HG02798 (cell line): ENCODE results near the gene PRSS22.

ENCODE experiments used
- ATAC-seq: cut with Tn5 transposase; IDR thresholded peaks from one replicate; pipeline ENCODE4 v1.9.1; 2021; ENCODE audit warnings: mild to moderate bottlenecking; ENCODE audit not compliant: unreplicated experiment, poor library complexity

PRSS22 gene

GRCh38 chr16:2831203-2831602 lies 26.8 kb downstream of the PRSS22 start:
- ATAC-seq, result no peak

- ATAC-seq, result no peak
Observed at GRCh38 chr16:2830355-2830695, 27.6 kb downstream of the PRSS22 start.

DNA sequence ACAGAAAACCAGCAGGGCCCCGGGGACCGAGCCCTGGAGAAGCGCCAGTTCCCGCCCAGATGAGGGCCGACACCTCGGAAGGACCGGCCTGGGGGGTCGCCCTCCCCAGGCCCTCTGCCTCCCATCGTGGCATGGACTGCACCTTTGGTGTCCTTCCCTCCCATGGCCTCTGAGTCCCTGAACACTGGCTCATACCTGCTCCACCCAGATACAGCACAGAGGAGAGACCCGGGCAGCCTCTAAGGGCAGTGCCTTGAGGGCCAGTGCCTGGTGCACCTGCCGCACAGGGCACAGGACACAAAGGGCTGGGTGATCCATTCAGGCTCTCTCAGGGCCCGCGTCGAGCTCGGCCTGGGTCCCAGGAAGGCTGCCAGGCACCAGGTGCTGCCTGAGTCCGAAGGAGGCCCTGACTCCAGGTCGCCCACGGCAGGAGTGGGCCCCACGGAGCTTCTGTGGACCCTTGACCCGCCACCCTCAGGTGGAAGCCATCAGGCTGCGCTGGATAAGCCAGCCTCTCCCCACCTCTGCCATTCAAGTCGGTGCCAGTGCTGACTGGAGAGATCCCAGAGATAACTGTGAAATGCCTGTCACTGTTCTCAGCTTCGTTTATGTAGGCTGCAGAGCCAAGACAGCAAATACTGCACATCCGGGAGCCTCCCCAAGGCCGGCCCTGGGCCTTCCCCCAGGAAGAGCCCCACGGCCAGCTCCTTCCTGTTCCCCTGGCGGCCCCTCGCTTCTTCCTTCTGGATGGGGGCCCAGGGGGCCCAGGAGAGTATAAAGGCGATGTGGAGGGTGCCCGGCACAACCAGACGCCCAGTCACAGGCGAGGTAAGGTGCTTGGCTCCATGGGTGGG lies 28.2 kb downstream of the PRSS22 start, which contains the start of gene ZG16B:
Gene ZG16B, plus strand, starts transcription at position 803 of the 854 bp plus-strand sequence. CDS start 139 bp downstream, outside the sequence.
- ATAC-seq, result no peak

- ATAC-seq, result no peak
Observed at GRCh38 chr16:2828876-2829430, 29.0 kb downstream of the PRSS22 start.

DNA sequence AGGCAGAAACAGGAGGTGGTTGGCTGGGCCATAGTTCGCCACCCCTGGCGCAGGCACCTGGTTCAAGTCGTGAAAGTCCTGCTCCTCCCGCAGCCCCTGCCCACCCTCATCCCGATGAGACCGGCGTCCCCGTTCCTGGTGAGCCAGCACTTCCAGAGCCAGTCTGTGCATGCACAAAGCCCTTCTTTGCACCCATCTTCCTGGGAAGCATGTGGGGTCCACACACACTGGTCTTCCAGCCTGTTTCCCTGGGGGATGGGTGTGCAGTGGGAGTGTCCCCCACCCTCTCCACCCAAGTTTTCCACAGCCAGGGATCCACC lies 29.5 kb downstream of the PRSS22 start:
- no peak for ATAC-seq

DNA sequence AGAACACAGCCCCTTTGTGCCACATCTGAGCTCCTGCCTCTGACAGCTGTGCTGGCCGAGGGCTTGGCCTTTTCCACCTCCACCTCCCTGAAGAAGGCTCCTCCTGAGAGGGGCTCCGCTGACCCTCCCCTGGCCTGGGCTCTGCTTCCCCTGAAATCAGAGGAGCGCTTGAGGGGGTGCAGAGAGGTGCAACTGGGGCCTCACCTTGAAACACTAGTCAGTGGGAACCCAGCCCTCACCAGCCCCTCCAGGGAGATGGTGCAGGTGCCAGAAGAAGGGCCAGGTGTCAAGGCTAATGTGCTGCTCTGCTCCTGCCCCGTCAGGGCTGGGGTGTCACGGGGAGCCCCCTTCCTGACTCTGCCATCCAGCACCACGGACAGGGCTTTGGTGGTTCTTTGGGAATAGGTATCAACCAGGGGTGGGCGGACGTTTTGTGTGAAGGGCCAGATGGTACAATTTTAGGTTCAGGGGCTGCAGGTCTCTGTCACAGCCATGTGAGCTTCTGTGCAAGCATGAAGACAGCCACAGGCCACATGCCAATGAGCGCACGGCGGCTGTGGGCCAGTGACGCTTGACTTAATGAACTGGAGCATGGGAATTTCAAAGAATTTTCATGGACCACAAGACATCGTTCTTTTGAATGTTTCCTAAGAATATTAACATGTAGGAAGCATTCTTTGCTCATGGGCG lies 30.0 kb downstream of the PRSS22 start:
- ATAC-seq, result no peak

DNA sequence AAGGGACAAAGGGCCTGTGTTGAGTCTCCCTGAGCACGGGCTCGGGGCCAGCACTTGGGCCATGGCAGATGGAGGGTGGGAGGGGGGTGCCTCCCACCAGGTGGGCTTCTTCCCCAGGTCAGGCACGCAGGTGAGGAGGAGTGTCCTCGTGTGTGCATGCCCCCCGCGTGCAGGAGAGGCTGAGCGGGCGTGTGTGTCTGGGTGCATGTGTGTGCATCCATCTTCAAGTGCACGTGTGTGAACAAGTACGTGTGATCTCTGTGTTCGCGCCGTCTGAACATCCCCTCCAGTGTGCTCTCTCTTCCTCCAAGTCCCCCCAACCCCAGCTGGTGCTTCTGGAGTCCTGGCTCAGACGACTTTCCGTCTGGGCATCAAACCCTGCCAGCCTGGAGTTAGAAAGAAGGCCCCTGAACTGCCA lies 30.6 kb downstream of the PRSS22 start:
- ATAC-seq, result no peak

GRCh38 chr16:2826591-2827373 lies 31.2 kb downstream of the PRSS22 start:
- ATAC-seq, result no peak

DNA sequence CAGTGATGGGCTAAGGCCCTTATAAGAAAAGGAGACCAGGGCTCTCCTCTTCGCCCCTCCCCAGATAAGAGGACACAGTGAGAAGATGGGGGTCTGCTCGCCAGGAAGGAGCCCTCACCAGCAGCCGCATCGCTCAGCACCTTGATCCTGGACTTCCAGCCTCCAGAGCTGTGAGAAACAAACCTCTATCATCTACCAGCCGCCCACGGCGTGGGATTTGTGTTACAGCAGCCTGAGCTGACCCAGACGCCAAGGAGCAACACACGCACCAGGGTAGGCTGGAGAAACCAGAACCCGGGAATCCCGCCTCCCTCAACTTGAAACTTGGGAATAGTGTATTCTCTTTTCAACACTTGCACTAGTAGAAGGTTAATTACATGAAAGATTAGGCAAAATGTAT lies 32.1 kb downstream of the PRSS22 start:
- ATAC-seq, result no peak

GRCh38 chr16:2825049-2825742 lies 32.8 kb downstream of the PRSS22 start:
- no peak for ATAC-seq

GRCh38 chr16:2824626-2825025 lies 33.3 kb downstream of the PRSS22 start:
- no peak for ATAC-seq

DNA sequence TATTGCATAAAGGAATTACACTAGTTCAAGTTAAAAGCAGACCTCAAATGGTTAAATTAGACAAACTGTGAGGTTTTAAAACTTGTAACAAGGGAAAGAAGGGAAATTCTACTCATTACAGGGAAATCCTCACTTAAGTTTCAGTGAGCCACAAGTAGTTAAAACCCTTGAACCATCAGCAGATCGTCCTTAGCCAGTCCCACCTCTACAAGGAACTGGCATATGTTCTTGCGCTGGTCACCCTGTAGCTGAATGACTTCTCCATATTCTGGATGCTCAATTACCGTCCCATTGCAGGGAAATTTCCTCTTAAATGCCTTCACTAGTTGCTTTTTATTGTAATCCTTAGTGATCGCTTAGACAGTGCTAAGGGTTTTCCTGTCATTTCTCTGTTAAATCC lies 35.5 kb downstream of the PRSS22 start:
- no peak for ATAC-seq

DNA sequence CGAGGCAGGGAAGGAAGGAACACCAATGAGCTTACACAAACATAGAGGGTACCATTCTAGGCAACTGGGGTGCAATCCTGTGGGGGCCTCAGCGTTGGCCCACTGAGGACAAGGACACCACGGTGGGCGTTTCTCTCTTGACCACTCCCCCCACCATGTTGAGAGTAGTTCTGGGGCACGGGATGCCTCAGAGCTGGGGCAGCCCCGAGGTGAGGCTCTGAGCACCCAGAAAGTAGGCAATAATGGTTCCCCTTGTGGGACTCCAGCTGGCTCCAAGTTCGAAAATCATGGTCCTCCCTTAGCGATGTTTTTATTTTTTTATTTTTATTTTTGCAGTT lies 35.8 kb downstream of the PRSS22 start:
- ATAC-seq, result no peak

- no peak for ATAC-seq
Observed at GRCh38 chr16:2821487-2822157, 36.3 kb downstream of the PRSS22 start.

DNA sequence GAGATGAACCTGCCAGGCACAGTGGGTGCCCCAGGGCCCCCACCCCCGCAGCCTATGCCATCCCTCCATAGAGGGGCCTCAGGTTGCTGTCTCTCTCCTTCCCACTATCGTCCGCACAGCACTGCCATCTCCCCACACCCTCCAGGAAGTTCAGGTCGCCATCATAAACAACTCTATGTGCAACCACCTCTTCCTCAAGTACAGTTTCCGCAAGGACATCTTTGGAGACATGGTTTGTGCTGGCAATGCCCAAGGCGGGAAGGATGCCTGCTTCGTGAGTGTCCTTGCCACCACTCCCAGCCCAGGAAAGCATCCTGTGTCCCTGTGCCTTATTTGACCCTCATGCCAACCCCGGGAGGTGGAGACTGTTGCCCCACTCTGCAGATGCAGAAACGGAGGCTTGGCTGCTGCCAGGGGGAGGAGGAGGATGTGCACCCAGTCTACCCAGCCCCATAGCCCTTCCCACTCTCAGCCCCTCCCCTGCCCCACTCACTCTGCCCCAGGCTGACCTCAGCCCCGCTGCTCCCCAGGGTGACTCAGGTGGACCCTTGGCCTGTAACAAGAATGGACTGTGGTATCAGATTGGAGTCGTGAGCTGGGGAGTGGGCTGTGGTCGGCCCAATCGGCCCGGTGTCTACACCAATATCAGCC lies 37.0 kb downstream of the PRSS22 start:
- no peak for ATAC-seq

DNA sequence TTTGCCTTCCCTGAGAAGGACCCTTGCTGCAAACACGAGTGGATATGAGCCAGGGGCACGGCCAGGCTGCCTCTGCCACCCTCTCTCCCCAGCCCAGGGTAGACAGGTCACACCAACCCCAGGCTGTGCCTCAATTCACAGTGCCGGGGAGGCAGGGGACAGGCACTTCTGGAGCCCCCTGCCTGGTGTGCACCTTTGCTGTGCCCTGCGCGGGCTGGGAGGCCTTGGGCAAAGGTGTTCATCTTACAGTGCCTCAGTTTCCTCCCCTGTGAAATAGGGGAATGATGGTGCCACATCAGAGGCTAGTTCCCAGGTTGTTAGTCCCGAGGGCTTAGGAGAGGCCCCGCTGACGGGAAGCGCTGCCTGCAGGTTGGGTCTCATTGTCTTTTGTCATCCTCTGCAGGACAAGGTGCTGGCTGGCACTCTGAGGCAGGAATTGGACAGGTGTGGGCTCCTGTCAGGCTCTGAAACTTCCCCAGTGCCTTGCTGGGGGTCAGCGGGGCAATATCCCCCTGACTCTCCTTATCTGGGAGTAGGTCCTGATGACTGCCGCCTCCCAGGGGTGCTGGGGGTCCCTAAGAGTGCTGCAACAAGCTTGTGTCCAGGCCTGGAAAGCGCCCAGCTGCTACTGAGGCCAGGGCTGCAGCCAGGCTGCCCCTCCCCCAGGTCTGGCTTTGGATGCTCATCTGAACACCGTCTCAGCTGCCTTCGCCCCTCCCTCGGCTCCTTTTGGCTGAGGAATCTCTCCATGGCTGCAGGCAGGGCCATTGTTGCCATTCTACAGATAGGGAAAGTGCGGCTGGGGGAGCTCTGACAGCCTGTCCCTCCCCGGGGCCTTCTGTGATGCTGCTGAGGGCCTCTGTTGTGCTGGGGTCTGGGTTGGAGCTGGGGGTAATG lies 37.8 kb downstream of the PRSS22 start:
- no peak for ATAC-seq

GRCh38 chr16:2819179-2819938 lies 38.6 kb downstream of the PRSS22 start:
- no peak for ATAC-seq
